GM21529 (cell line): ENCODE measurements around the gene DPH6.

Source experiments
- ATAC-seq: cut with Tn5 transposase; IDR thresholded peaks from one replicate; pipeline ENCODE4 v1.9.1; 2021; ENCODE audit not compliant: unreplicated experiment

The DPH6 gene

GRCh38 chr15:35487417-35487816 lies 58.5 kb downstream of the DPH6 start:
- ATAC-seq = no peak

- no peak for ATAC-seq
Observed at GRCh38 chr15:35486296-35486695, 59.7 kb downstream of the DPH6 start.

GRCh38 chr15:35485411-35485810 lies 60.6 kb downstream of the DPH6 start:
- ATAC-seq = no peak

GRCh38 chr15:35484231-35484945 lies 61.6 kb downstream of the DPH6 start:
- no peak for ATAC-seq

GRCh38 chr15:35481992-35482391 lies 64.0 kb downstream of the DPH6 start:
- ATAC-seq = no peak

GRCh38 chr15:35481064-35481463 lies 64.9 kb downstream of the DPH6 start:
- no peak for ATAC-seq

GRCh38 chr15:35479423-35479822 lies 66.5 kb downstream of the DPH6 start:
- no peak for ATAC-seq

- no peak for ATAC-seq
Observed at GRCh38 chr15:35477312-35478262, 68.4 kb downstream of the DPH6 start.

- ATAC-seq = no peak
Observed at GRCh38 chr15:35471024-35471423, 74.9 kb downstream of the DPH6 start.

- no peak for ATAC-seq
Observed at GRCh38 chr15:35470441-35470840, 75.5 kb downstream of the DPH6 start.

GRCh38 chr15:35466476-35466875 lies 79.5 kb downstream of the DPH6 start:
- ATAC-seq = no peak

- ATAC-seq = no peak
Observed at GRCh38 chr15:35465783-35466182, 80.2 kb downstream of the DPH6 start.

- ATAC-seq = no peak
Observed at GRCh38 chr15:35460616-35461015, 85.3 kb downstream of the DPH6 start.

- ATAC-seq = no peak
Observed at GRCh38 chr15:35458176-35458856, 87.6 kb downstream of the DPH6 start.

GRCh38 chr15:35455201-35455600 lies 90.8 kb downstream of the DPH6 start:
- ATAC-seq = no peak

GRCh38 chr15:35450492-35450891 lies 95.5 kb downstream of the DPH6 start:
- no peak for ATAC-seq

- no peak for ATAC-seq
Observed at GRCh38 chr15:35448294-35448693, 97.7 kb downstream of the DPH6 start.

- no peak for ATAC-seq
Observed at GRCh38 chr15:35445891-35446290, 100.1 kb downstream of the DPH6 start.

GRCh38 chr15:35444557-35445204 lies 101.3 kb downstream of the DPH6 start:
- no peak for ATAC-seq

- ATAC-seq = no peak
Observed at GRCh38 chr15:35443376-35443775, 102.6 kb downstream of the DPH6 start.

GRCh38 chr15:35442742-35443141 lies 103.2 kb downstream of the DPH6 start:
- ATAC-seq = no peak
